IPS-18a (cell line): Measurements from ENCODE around the gene UCP3.

Experiments used
- H3K27ac ChIP-seq: one replicate; pipeline ENCODE4 v1.5.1; 2013; ENCODE audit warnings: low read length
- H3K27me3 ChIP-seq: one replicate; pipeline ENCODE4 v1.6.1; 2013; ENCODE audit warnings: mild to moderate bottlenecking, low read length; ENCODE audit not compliant: control insufficient read depth, insufficient read depth
- H3K36me3 ChIP-seq: one replicate; pipeline ENCODE4 v1.6.1; 2013; ENCODE audit warnings: low read depth, low read length; ENCODE audit not compliant: control insufficient read depth
- H3K4me1 ChIP-seq: one replicate; pipeline ENCODE4 v1.6.1; 2013; ENCODE audit warnings: low read depth, low read length; ENCODE audit not compliant: control insufficient read depth
- H3K4me3 ChIP-seq: one replicate; pipeline ENCODE4 v1.5.1; 2013; ENCODE audit warnings: low read length
- H3K9ac ChIP-seq: one replicate; pipeline ENCODE4 v1.6.1; 2013; ENCODE audit warnings: mild to moderate bottlenecking, low read length, moderate library complexity
- H3K9me3 ChIP-seq: one replicate; pipeline ENCODE4 v1.6.1; 2013; ENCODE audit warnings: low read depth, low read length; ENCODE audit not compliant: control insufficient read depth

The UCP3 gene, protein sequence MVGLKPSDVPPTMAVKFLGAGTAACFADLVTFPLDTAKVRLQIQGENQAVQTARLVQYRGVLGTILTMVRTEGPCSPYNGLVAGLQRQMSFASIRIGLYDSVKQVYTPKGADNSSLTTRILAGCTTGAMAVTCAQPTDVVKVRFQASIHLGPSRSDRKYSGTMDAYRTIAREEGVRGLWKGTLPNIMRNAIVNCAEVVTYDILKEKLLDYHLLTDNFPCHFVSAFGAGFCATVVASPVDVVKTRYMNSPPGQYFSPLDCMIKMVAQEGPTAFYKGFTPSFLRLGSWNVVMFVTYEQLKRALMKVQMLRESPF

DNA sequence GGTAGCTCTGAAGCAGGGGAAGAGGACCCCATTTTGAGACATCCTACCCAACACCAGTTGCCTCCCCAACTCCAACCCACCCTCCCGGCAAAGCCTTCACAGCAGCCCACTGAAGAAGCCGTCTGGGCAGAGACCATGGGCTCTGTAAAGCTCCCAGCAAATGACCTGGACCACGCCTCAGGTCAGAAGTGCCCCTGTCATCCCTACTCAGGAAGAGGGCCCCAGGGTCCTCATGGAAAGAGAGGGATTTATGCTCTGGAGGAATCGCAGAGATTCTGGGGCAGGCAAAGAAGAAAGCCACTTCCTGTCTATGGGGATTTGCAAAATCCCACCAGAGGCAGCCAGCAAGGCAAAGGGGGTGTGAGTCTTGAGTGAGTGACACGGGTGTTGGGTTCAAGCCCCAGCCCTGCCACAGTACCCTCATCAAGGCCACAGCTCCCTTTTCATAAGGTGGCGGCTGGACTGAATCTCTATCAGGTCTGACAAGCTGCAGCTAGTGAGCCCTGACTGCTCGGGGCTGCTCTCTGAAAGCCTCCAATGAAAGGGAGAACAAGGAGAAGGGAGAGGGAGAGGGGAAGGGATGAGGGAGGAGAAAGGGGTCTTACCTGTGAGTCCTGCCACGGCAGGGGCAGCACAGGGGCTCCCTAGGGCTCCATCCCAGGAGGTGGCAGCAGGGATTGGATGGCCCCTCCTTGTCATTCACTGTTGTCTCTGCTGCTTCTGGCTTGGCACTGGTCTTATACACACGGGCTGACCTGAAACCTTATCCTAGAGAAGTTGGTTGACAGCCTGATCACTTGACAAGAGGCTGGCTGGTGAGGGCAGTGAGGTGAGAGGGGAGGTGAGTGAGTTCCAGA, at the start of gene UCP3:
Gene UCP3 (minus strand): TSS at position 713 of the 857 bp plus-strand sequence. CDS start 2,043 bp downstream, outside the sequence.
- no peak within 1 kb of the TSS for H3K27ac ChIP-seq
- no peaks in the 10 kb centered on the region for H3K36me3 ChIP-seq
- H3K4me3 ChIP-seq = no peak within 1 kb of the TSS
- no peaks in the 10 kb centered on the region for H3K27me3 ChIP-seq
- no peak within 1 kb of the TSS for H3K9ac ChIP-seq
- H3K4me1 ChIP-seq = no peaks in the 10 kb centered on the region
- no peaks in the 10 kb centered on the region for H3K9me3 ChIP-seq

DNA sequence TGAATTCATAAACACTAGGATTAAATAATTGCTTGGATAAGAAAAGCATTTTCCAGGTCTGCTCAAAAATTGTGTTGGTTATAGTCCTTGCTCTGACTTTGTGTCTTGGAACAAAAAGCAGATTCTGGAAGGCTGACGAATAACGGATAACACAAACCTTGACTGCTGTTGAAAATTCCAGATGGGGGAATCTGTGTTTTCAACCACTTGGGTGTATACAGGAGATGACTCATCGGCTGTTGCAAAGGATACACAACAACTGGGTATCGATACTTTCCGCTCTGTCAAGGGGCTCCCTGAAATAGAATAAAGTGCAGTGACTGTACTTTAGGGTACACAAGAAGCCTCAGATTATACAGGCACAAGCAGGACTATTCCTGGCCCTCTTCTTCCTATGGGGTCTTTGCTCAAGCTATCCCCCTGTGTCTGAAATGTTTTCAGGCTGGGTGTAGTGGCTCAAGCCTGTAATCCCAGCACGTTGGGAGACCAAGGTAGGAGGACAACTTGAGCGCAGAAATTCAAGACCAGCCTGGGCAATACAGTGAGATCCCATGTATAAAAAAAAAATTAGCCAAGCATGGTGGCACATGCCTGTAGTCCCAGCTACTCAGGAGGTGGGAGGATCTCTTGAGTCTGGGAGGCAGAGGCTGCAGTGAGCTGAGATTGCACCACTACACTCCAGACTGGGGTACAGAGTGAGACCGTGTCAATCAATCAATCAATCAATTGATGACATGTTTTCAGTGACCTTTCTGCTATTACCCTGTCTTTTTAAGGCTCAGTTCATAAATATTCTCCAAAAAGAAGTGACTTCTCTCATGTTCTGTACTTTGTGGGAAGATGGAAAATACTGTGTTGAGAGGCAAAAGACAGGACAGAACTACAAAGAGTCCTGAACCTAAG, 48.6 kb upstream of the UCP3 start:
- no peaks in the 10 kb centered on the region for H3K4me1 ChIP-seq
- no peaks in the 10 kb centered on the region for H3K27me3 ChIP-seq
- H3K9me3 ChIP-seq = no peaks in the 10 kb centered on the region
- no peak overlapping the region for H3K9ac ChIP-seq
- H3K36me3 ChIP-seq = peaks cover 3% of the 10 kb centered on the region
- no peak overlapping the region for H3K27ac ChIP-seq
- H3K4me3 ChIP-seq = no peak overlapping the region

DNA sequence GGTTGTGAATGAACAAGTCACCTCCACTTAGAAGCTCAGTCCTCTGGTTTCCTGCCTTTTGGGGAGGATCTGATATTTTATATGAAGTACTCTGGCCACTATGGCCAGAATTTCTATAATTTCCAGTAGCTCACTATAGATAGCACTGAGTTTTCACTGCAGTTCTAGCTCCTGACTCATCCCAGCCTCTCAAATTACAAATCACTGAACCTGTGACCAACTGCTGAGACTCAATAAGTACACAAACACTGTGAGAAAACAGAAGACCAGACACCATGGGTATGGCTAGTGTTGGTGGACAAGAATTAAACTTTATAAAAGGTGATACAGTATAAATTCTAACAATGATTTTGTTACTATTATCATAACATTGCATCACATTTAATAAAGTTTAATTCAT, 47.1 kb upstream of the UCP3 start:
- Histone ChIP-seq H3K9me3 (no peaks in the 10 kb centered on the region), H3K4me1 (no peaks in the 10 kb centered on the region), H3K36me3 (peaks cover 3% of the 10 kb centered on the region), H3K4me3 (no peak overlapping the region), H3K27ac (no peak overlapping the region), H3K9ac (no peak overlapping the region), H3K27me3 (no peaks in the 10 kb centered on the region)

DNA sequence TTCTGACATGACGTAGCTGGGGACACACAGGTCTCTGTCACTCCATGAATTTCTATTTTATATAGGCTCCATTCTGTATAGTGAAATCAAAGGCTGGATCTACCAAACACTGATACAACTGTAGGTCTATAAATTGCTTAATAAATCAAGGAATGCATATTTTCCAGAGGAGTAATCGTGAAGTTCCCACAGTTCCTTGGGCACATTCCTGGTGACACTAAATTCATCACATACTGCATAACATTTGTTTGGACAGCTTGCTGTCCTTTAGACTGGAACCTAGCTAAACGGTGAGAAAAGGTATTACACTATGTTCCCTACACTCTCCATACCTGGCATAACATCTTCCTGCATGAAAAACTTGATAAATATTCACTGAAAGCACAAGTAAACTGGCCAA, 41.6 kb upstream of the UCP3 start:
- H3K4me3 ChIP-seq = no peak overlapping the region
- H3K27ac ChIP-seq = no peak overlapping the region
- H3K4me1 ChIP-seq = no peaks in the 10 kb centered on the region
- H3K9ac ChIP-seq = no peak overlapping the region
- H3K36me3 ChIP-seq = no peaks in the 10 kb centered on the region
- H3K9me3 ChIP-seq = no peaks in the 10 kb centered on the region
- no peaks in the 10 kb centered on the region for H3K27me3 ChIP-seq

DNA sequence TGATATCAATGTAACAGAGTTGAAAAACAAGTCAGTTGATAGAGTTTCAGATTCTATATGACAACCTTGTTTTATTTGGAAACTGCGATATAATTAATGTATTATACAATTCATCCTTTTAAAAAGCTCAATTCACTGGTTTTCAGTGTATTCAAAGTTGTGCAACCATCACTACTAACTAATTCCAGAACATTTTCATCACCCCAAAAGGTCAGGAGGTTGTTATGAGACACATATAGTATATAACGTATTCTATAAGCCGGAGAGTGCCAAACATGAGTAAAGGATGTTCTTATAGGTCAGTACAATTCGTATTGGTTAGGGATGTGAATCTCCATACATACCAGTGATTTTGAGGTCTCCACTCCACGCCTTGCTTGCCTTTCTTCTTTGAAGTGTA, 40.1 kb upstream of the UCP3 start:
- Histone ChIP-seq H3K9me3 (no peaks in the 10 kb centered on the region), H3K27me3 (no peaks in the 10 kb centered on the region), H3K4me3 (no peak overlapping the region), H3K27ac (no peak overlapping the region), H3K4me1 (no peaks in the 10 kb centered on the region), H3K9ac (no peak overlapping the region), H3K36me3 (no peaks in the 10 kb centered on the region)

DNA sequence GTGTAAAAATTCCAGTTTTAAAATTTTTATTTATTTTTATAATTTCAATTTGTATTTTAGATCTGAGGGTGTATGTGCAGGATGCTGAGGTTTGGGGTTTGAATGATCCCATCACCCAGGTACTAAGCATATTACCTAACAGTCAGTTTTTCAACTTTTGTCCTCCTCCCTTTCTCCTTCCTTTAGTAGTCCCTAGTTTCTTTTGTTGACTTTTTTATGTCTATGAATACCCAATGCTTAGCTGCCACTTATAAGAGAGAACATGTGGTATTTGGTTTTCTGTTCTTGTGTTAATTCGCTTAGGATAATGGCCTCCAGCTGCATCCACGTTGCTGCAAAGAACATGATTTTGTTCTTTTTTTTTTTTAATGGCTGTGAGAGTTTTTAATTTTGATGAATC, 35.7 kb upstream of the UCP3 start:
- Histone ChIP-seq H3K27me3 (no peaks in the 10 kb centered on the region), H3K9ac (no peak overlapping the region), H3K9me3 (no peaks in the 10 kb centered on the region), H3K36me3 (peaks cover 12% of the 10 kb centered on the region), H3K4me3 (no peak overlapping the region), H3K27ac (no peak overlapping the region), H3K4me1 (no peaks in the 10 kb centered on the region)

DNA sequence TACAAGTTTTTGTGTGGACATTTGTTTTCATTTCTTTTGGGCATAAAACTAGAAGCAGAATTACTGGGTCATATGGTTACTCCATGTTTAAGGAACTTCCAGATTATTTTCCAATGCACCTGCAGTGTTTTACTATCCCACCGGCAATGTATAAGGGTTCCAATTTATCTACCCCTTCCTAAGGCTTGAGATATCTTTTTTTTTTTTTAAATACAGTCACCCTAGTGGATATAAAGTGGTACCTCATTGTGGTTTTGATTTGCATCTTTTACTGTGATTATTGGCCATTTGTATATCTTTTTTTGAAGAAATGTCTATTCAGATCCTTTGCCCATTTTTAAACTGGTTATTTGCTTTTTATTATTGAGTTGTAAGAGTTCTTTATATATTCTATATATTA, 34.6 kb upstream of the UCP3 start:
- Histone ChIP-seq H3K9me3 (no peaks in the 10 kb centered on the region), H3K36me3 (peaks cover 12% of the 10 kb centered on the region), H3K27me3 (no peaks in the 10 kb centered on the region), H3K9ac (no peak overlapping the region), H3K4me3 (no peak overlapping the region), H3K27ac (no peak overlapping the region), H3K4me1 (no peaks in the 10 kb centered on the region)

DNA sequence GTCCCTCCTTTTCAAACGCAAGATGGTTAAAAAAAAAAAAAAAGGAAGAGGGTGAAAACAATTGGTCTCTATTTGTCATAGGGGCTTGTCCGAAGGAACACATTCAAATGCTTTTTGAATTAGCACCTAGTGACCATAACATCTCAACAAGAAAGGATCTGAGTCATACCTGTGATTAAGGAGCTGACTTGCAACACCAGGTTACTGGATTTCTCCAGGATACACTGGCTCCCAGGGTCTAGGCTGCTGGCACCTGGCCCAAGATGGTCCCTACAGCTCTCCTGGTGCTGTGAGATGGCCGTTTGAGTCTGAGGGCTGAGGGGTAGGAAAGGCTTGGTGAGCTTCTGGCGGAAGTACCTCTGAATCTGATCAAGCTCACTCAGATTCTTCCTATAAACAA, 28.4 kb upstream of the UCP3 start:
- no peaks in the 10 kb centered on the region for H3K27me3 ChIP-seq
- H3K27ac ChIP-seq = no peak overlapping the region
- H3K9ac ChIP-seq = no peak overlapping the region
- no peaks in the 10 kb centered on the region for H3K9me3 ChIP-seq
- H3K4me3 ChIP-seq = no peak overlapping the region
- no peaks in the 10 kb centered on the region for H3K4me1 ChIP-seq
- H3K36me3 ChIP-seq = peaks cover 39% of the 10 kb centered on the region

DNA sequence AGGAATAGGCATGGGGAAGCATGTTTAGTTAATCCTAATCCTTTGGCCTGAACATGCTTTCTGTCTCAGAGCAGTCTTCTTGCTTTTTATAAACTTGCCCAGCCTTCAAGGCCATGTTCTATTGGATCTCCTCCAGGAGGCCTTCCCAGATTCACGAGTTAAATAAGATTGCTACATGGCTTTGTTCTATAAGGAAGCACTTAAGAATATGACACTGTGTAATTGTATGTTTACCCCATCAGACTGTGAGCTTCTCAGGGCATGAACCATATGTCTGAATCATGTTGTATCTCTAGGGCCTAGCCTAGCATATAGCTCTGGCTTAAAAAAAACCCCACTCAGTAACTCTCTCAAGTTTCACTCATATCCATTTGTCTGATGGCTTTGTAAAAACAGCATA, 26.4 kb upstream of the UCP3 start:
- Histone ChIP-seq H3K27me3 (no peaks in the 10 kb centered on the region), H3K9ac (no peak overlapping the region), H3K9me3 (no peaks in the 10 kb centered on the region), H3K4me3 (no peak overlapping the region), H3K27ac (no peak overlapping the region), H3K36me3 (peaks cover 28% of the 10 kb centered on the region), H3K4me1 (no peaks in the 10 kb centered on the region)

DNA sequence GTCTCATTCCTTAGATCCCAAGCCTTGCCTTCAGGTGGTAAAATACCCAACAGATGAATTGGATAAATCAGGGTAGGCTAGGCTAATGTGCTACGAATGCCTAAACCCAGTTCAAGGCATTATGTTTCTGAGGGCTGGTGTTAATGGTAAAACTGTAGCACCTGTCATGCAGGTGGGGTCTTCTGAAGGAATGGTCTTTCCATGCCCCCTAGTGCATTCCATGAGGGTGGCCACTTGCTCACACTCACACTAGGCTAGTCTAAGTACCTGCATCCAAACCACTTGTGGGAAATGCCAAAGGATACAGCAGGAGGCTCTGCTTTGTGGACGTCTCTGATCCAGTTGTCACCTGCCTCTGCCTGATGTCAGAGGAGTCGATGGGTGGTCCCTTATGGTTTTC, 24.2 kb upstream of the UCP3 start:
- H3K4me3 ChIP-seq = no peak overlapping the region
- no peaks in the 10 kb centered on the region for H3K9me3 ChIP-seq
- H3K27ac ChIP-seq = no peak overlapping the region
- no peak overlapping the region for H3K9ac ChIP-seq
- H3K4me1 ChIP-seq = no peaks in the 10 kb centered on the region
- no peaks in the 10 kb centered on the region for H3K27me3 ChIP-seq
- peaks cover 28% of the 10 kb centered on the region for H3K36me3 ChIP-seq
